IMR-90 (cell line): ENCODE results near the gene YWHAG. TPM values are rescaled to one million over a fixed set of nuclear protein-coding genes. Genes with fewer than 3 reads are reported as not detected.

Experiments used
- ATAC-seq: fragments of 200-7000 bp; cut with Tn5 transposase; 2 replicates; pipeline ENCODE4 v1.9.1; 2020; ENCODE audit warnings: low read depth, mild to moderate bottlenecking, moderate library complexity
- BruUV-seq: library from RNA; stranded (reverse); fragments of 400-500 nt; replicated peaks from 2 replicates; lab custom pipeline; 2021; lab: Mats Ljungman, UMichigan
- CTCF ChIA-PET: fragments of 300-600 bp; formaldehyde crosslinking; extraction: SDS; loops from one replicate; lab custom pipeline; 2021; ENCODE audit warnings: antibody characterized with exemption; lab: Yijun Ruan, JAX
- POLR2A ChIA-PET: fragments of 300-600 bp; sonication (Branson Sonifier 250); formaldehyde crosslinking; loops from one replicate; lab custom pipeline; 2022; ENCODE audit warnings: antibody characterized with exemption; ENCODE audit not compliant: unreplicated experiment; lab: Charles Lee
- DNase-seq: peaks from one replicate; pipeline ENCODE4 v3.0.0; 2013
- H2AFZ ChIP-seq: replicated peaks from 2 replicates; pipeline ENCODE3; 2013; ENCODE audit warnings: low read length, mild to moderate bottlenecking; ENCODE audit not compliant: poor library complexity
- H2AK5ac ChIP-seq: 2 replicates; pipeline ENCODE4 v1.6.1; 2013; ENCODE audit warnings: low read depth, low read length, inconsistent platforms
- H2AK9ac ChIP-seq: replicated peaks from 2 replicates; pipeline ENCODE3; 2013; ENCODE audit warnings: mild to moderate bottlenecking, low read depth, low read length, moderate library complexity; ENCODE audit not compliant: poor library complexity
- H2BK120ac ChIP-seq: 2 replicates; pipeline ENCODE4 v1.6.1; 2013; ENCODE audit warnings: low read depth, low read length, inconsistent platforms
- H2BK15ac ChIP-seq: 3 replicates; pipeline ENCODE4 v1.6.1; 2013; ENCODE audit warnings: low read depth, low read length, inconsistent platforms
- H2BK20ac ChIP-seq: 2 replicates; pipeline ENCODE4 v1.6.1; 2013; ENCODE audit warnings: low read depth, mild to moderate bottlenecking, inconsistent platforms, low read length, moderate library complexity
- H2BK5ac ChIP-seq: 2 replicates; pipeline ENCODE4 v1.6.1; 2013; ENCODE audit warnings: mild to moderate bottlenecking, low read depth, low read length, inconsistent platforms; ENCODE audit not compliant: poor library complexity, severe bottlenecking
- H3K14ac ChIP-seq: replicated peaks from 2 replicates; pipeline ENCODE4 v1.6.1; 2013; ENCODE audit warnings: low read depth, low read length, inconsistent platforms
- H3K18ac ChIP-seq: 2 replicates; pipeline ENCODE4 v1.6.1; 2013; ENCODE audit warnings: low read depth, low read length, control low read depth
- H3K23ac ChIP-seq: 2 replicates; pipeline ENCODE4 v1.6.1; 2013; ENCODE audit warnings: low read depth, low read length, inconsistent platforms
- H3K27ac ChIP-seq: 2 replicates; pipeline ENCODE4 v1.5.1; 2013; ENCODE audit warnings: mild to moderate bottlenecking, control low read depth, low read length; ENCODE audit not compliant: insufficient read depth
- H3K27me3 ChIP-seq: 2 replicates; pipeline ENCODE4 v1.6.1; 2013; ENCODE audit warnings: low read length; ENCODE audit not compliant: control insufficient read depth, insufficient read depth
- H3K36me3 ChIP-seq: 2 replicates; pipeline ENCODE4 v1.6.1; 2013; ENCODE audit warnings: low read length, mixed read lengths; ENCODE audit not compliant: control insufficient read depth, insufficient read depth
- H3K4ac ChIP-seq: 2 replicates; pipeline ENCODE4 v1.6.1; 2013; ENCODE audit warnings: low read depth, low read length, inconsistent platforms
- H3K4me1 ChIP-seq: 2 replicates; pipeline ENCODE4 v1.6.1; 2013; ENCODE audit warnings: low read length, mixed read lengths; ENCODE audit not compliant: control insufficient read depth, insufficient read depth
- H3K4me2 ChIP-seq: 2 replicates; pipeline ENCODE4 v1.6.1; 2013; ENCODE audit warnings: low read depth, mild to moderate bottlenecking, control low read depth, low read length, moderate library complexity
- H3K4me3 ChIP-seq: 2 replicates; pipeline ENCODE4 v1.5.1; 2013; ENCODE audit warnings: low read depth, mild to moderate bottlenecking, control low read depth, low read length, moderate library complexity; ENCODE audit not compliant: insufficient read depth
- H3K56ac ChIP-seq: 2 replicates; pipeline ENCODE4 v1.6.1; 2013; ENCODE audit warnings: low read length, inconsistent platforms; ENCODE audit not compliant: insufficient read depth; ENCODE audit errors: extremely low read depth
- H3K79me1 ChIP-seq, 2 experiments: 2 replicates each; pipeline ENCODE4 v1.6.1; 2013; ENCODE audit warnings: low read length in 2 of 2, inconsistent platforms in 1 of 2, low read depth in 1 of 2
- H3K9ac ChIP-seq: 2 replicates; pipeline ENCODE4 v1.6.1; 2013; ENCODE audit warnings: low read depth, low read length, control low read depth
- H3K9me1 ChIP-seq: 2 replicates; pipeline ENCODE4 v1.6.1; 2013; ENCODE audit warnings: low read length, inconsistent platforms; ENCODE audit not compliant: insufficient read depth
- H3K9me3 ChIP-seq: 2 replicates; pipeline ENCODE4 v1.6.1; 2013; ENCODE audit warnings: low read length; ENCODE audit not compliant: control insufficient read depth, insufficient read depth
- H4K20me1 ChIP-seq: 2 replicates; pipeline ENCODE4 v1.6.1; 2013; ENCODE audit warnings: low read length, inconsistent platforms; ENCODE audit not compliant: insufficient read depth
- H4K5ac ChIP-seq: 2 replicates; pipeline ENCODE4 v1.6.1; 2013; ENCODE audit warnings: mild to moderate bottlenecking, low read depth, low read length, control low read depth
- H4K8ac ChIP-seq, 2 experiments: 2 replicates each; pipeline ENCODE4 v1.6.1; 2013; ENCODE audit warnings: low read depth in 2 of 2, low read length in 2 of 2, control low read depth in 1 of 2, inconsistent platforms in 1 of 2
- H4K91ac ChIP-seq: 2 replicates; pipeline ENCODE4 v1.6.1; 2013; ENCODE audit warnings: low read depth, low read length, inconsistent platforms; ENCODE audit not compliant: insufficient read depth
- RCOR1 ChIP-seq: IDR thresholded peaks from 2 replicates; pipeline ENCODE4 v1.6.1; 2012; ENCODE audit warnings: mild to moderate bottlenecking, low read length, improper control_type of control experiment; ENCODE audit not compliant: insufficient replicate concordance
- SMC3 ChIP-seq: fragments of 150-350 bp; IDR thresholded peaks from 2 replicates; pipeline ENCODE4 v1.6.1; 2016; ENCODE audit warnings: low read depth, mild to moderate bottlenecking, antibody characterized with exemption, low read length, moderate library complexity
- WGBS, 2 experiments: methylation state at CpG; one replicate each; pipeline versions ENCODE4 v1.1.5 to v1.1.7; 2013; ENCODE audit warnings: missing lambda C conversion rate in 2 of 2; ENCODE audit not compliant: insufficient read length in 1 of 2; ENCODE audit errors: extremely low coverage in 2 of 2; 5-methylcytosine and 5-hydroxymethylcytosine counted together
- dilution Hi-C: fragments of 300-500 bp; cut with HindIII; formaldehyde crosslinking; loops from one replicate; pipeline ENCODE4 v1.14.3; 2018; ENCODE audit warnings: low sequenced_read_pairs; ENCODE audit not compliant: unreplicated experiment
- in situ Hi-C: fragments of 300-500 bp; cut with MboI; formaldehyde crosslinking; loops from 3 replicates; pipeline ENCODE4 v1.14.3; 2019; ENCODE audit warnings: low sequenced_read_pairs, inconsistent platforms, mixed read lengths
- intact Hi-C: fragments of 100-400 bp; cut with micrococcal nuclease; formaldehyde crosslinking; loops from 2 replicates; pipeline ENCODE4 v1.10.0; 2022
- polyA plus RNA-seq, 3 experiments: library from polyadenylated mRNA; depleted of rRNA; stranded (reverse); fragments of >200 nt; gene quantifications; 2 replicates each; pipeline ENCODE4 v1.2.3, GENCODE V29; 2012; ENCODE audit warnings: low replicate concordance in 1 of 3
- total RNA-seq: library from RNA; depleted of rRNA; stranded (reverse); fragments of >200 nt; gene quantifications from 2 replicates; pipeline ENCODE4 v1.2.3, GENCODE V29; 2012
- TF ChIP-seq, protein P1 (sequence below): fragments of 150-350 bp; IDR thresholded peaks from 2 replicates; pipeline ENCODE4 v1.6.1; 2017; ENCODE audit warnings: mild to moderate bottlenecking, antibody characterized with exemption, low read length, low read depth

The YWHAG gene
- total and polyA plus RNA-seq, 2 of the 4 experiments (the other 2 are of a cell fraction), result 40.1 to 64.9 TPM

GRCh38 chr7:76368190-76368589 lies 9.4 kb upstream of the YWHAG start:
- POLR2A ChIA-PET, result no interaction called here
- Histone ChIP-seq H3K18ac (no peak overlapping the region), H3K56ac (no peak overlapping the region), H3K23ac (no peak overlapping the region), H4K20me1 (no peaks in the 10 kb centered on the region), H3K4me2 (no peak overlapping the region), H3K27ac (no peak overlapping the region), H3K9ac (no peak overlapping the region), H2BK20ac (no peak overlapping the region), H2BK15ac (no peak overlapping the region), H4K8ac (no peak overlapping the region), H3K79me1 (peaks cover 0 to 3% of the 10 kb centered on the region in 2 experiments; a peak in 1 of 4 replicates), H2AK9ac (no peak overlapping the region), H2BK120ac (no peak overlapping the region), H4K5ac (no peak overlapping the region), H2BK5ac (no peak overlapping the region), H3K4me1 (peaks cover 8% of the 10 kb centered on the region), H3K14ac (no peak overlapping the region), H3K4ac (no peak overlapping the region), H3K9me1 (peaks cover 7% of the 10 kb centered on the region), H3K27me3 (no peaks in the 10 kb centered on the region), H4K91ac (no peak overlapping the region), H3K36me3 (no peaks in the 10 kb centered on the region), H2AFZ (no peak overlapping the region), H2AK5ac (no peak overlapping the region), H3K9me3 (no peaks in the 10 kb centered on the region), H3K4me3 (no peak overlapping the region)
- ATAC-seq (no peak), DNase-seq (no peak)
- dilution Hi-C loops (no loop called here), in situ Hi-C loops (no loop called here), intact Hi-C loops (no loop called here)
- no TSS peak for BruUV-seq
- CTCF ChIA-PET, result no interaction called here
- 100% methylated on average over 1 of the region's 8 CpGs; no CpG with 5 or more reads in 1 of the 2 experiments for WGBS, 2 experiments
- TF ChIP-seq, protein P1, sequence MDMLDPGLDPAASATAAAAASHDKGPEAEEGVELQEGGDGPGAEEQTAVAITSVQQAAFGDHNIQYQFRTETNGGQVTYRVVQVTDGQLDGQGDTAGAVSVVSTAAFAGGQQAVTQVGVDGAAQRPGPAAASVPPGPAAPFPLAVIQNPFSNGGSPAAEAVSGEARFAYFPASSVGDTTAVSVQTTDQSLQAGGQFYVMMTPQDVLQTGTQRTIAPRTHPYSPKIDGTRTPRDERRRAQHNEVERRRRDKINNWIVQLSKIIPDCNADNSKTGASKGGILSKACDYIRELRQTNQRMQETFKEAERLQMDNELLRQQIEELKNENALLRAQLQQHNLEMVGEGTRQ, result no peak
- no peak for TF ChIP-seq SMC3
- TF ChIP-seq RCOR1, result no peak
